Caki2 (cell line): ENCODE measurements around the gene TJP3. TPM values are rescaled to one million over a fixed set of nuclear protein-coding genes. Genes with fewer than 3 reads are reported as not detected.

ENCODE experiments used
- DNase-seq: peaks from one replicate; pipeline ENCODE4 v3.0.0-alpha.2; 2015; ENCODE audit warnings: low read depth
- in situ Hi-C: cut with HindIII; loops from 2 replicates; pipeline ENCODE4 v1.10.0; 2016; ENCODE audit warnings: low sequenced_read_pairs, low pct_unique_long_range_greater_than_20kb, mixed read lengths
- total RNA-seq: library from RNA; depleted of rRNA; stranded (reverse); fragments of >200 nt; shearing (Covaris generic); gene quantifications from 2 replicates; pipeline ENCODE4 v1.2.3, GENCODE V29; 2014; ENCODE audit warnings: low replicate concordance

Gene TJP3
- total RNA-seq, 1 experiment from 2014 or later, result 2.7 TPM

- in situ Hi-C loops, result no loop called here
- no peak for DNase-seq
These were observed 23.3 kb upstream of the TJP3 start for GRCh38 chr19:3684817-3685410.

- in situ Hi-C loops, result no loop called here
These were observed 20.8 kb upstream of the TJP3 start for GRCh38 chr19:3687393-3687773.

GRCh38 chr19:3687774-3688706 lies 20.1 kb upstream of the TJP3 start:
- no peak for DNase-seq
- in situ Hi-C loops, result no loop called here

More at GRCh38 chr19:3687393-3687773, 20.8 kb upstream of the TJP3 start:
- DNase-seq, result no peak

GRCh38 chr19:3690551-3691371 lies 17.4 kb upstream of the TJP3 start:
- in situ Hi-C loops, result no loop called here
- no peak for DNase-seq

GRCh38 chr19:3691372-3691716 lies 16.8 kb upstream of the TJP3 start:
- in situ Hi-C loops, result no loop called here
- DNase-seq, result no peak

GRCh38 chr19:3691726-3692125 lies 16.5 kb upstream of the TJP3 start:
- no peak for DNase-seq
- in situ Hi-C loops, result no loop called here

GRCh38 chr19:3692141-3693024 lies 15.8 kb upstream of the TJP3 start:
- no peak for DNase-seq
- in situ Hi-C loops, result no loop called here

GRCh38 chr19:3693025-3693925 lies 14.9 kb upstream of the TJP3 start:
- in situ Hi-C loops, result no loop called here
- no peak for DNase-seq

- in situ Hi-C loops, result no loop called here
- DNase-seq, result no peak
These were observed 13.6 kb upstream of the TJP3 start for GRCh38 chr19:3694361-3695123.

GRCh38 chr19:3695124-3695733 lies 13.0 kb upstream of the TJP3 start:
- DNase-seq, result no peak
- in situ Hi-C loops, result no loop called here

GRCh38 chr19:3695986-3696659 lies 12.1 kb upstream of the TJP3 start:
- in situ Hi-C loops, result no loop called here
- DNase-seq, result no peak

GRCh38 chr19:3696660-3696995 lies 11.6 kb upstream of the TJP3 start:
- DNase-seq, result no peak
- in situ Hi-C loops, result no loop called here

GRCh38 chr19:3697094-3697493 lies 11.1 kb upstream of the TJP3 start:
- in situ Hi-C loops, result no loop called here
- DNase-seq, result no peak

- DNase-seq, result no peak
- in situ Hi-C loops, result no loop called here
These were observed 10.4 kb upstream of the TJP3 start for GRCh38 chr19:3697671-3698385.

- in situ Hi-C loops, result no loop called here
- no peak for DNase-seq
These were observed 9.7 kb upstream of the TJP3 start for GRCh38 chr19:3698386-3698950.
